ENCODE measurements around the gene ATP5F1C. TPM values are rescaled to one million over a fixed set of nuclear protein-coding genes. Genes with fewer than 3 reads are reported as not detected.
"Not testable (repeated sequence)": the region's sequence is repeated elsewhere in the genome, so short reads cannot be mapped to it uniquely, and the experiment has no call there.

Gene ATP5F1C
- total RNA-seq, 2 donors from 2014 or later: 127 to 148 TPM

GRCh38 chr10:7767209-7767608, 20.8 kb upstream of the ATP5F1C start:
- ATAC-seq (no peak), DNase-seq (no peak)
- H3K9me3 ChIP-seq: no peaks in the 10 kb centered on the region
- H3K36me3 ChIP-seq (replicated peaks in 1 of 2; ENCODE audit: insufficient read depth in 1 of 2, low read depth in 2 of 2): peaks cover 10 to 24% of the 10 kb centered on the region in 2 donors
- no peaks in the 10 kb centered on the region for H3K4me1 ChIP-seq
- no peaks in the 10 kb centered on the region for H3K27me3 ChIP-seq
- whole genome bisulfite sequencing, 2 donors: 92 to 95% methylated on average over 10 of the region's 10 CpGs
- intact Hi-C loops (cut with DNase I): no loop called here
- H3K27ac ChIP-seq: no peak overlapping the region
- no peak overlapping the region for H3K4me3 ChIP-seq
- TF ChIP-seq POLR2A (IDR thresholded peaks at IDR 0.05) (no peak), CTCF (IDR thresholded peaks at IDR 0.05) (no peak)

GRCh38 chr10:7768417-7768816, 19.6 kb upstream of the ATP5F1C start:
- Histone ChIP-seq H3K27ac (no peak overlapping the region), H3K9me3 (no peaks in the 10 kb centered on the region), H3K27me3 (no peaks in the 10 kb centered on the region), H3K36me3 (replicated peaks in 1 of 2; ENCODE audit: insufficient read depth in 1 of 2, low read depth in 2 of 2) (peaks cover 3 to 16% of the 10 kb centered on the region in 2 donors), H3K4me1 (peaks cover 6% of the 10 kb centered on the region), H3K4me3 (no peak overlapping the region)
- intact Hi-C loops (cut with DNase I): no loop called here
- ATAC-seq (no peak), DNase-seq (no peak)
- WGBS, 2 donors: 91 to 96% methylated on average over 7 of the region's 7 CpGs
- TF ChIP-seq POLR2A (IDR thresholded peaks at IDR 0.05): no peak
- TF ChIP-seq CTCF (IDR thresholded peaks at IDR 0.05): no peak

GRCh38 chr10:7773845-7774801, 13.9 kb upstream of the ATP5F1C start:
- Histone ChIP-seq H3K36me3 (replicated peaks in 1 of 2; ENCODE audit: insufficient read depth in 1 of 2, low read depth in 2 of 2) (peaks cover 7 to 14% of the 10 kb centered on the region in 2 donors), H3K4me3 (no peak overlapping the region), H3K9me3 (no peaks in the 10 kb centered on the region), H3K27me3 (no peaks in the 10 kb centered on the region), H3K27ac (peak overlapping the region in 3 of 4 donors; percentile 26 to 66 (median 55)), H3K4me1 (peaks cover 17% of the 10 kb centered on the region)
- ATAC-seq: peak; percentile 91
- TF ChIP-seq POLR2A (IDR thresholded peaks at IDR 0.05) (no peak), CTCF (IDR thresholded peaks at IDR 0.05) (no peak)
- DNase-seq: peak; percentile 87 to 95 (median 92)
- intact Hi-C loops (cut with DNase I): no loop called here
- WGBS, 2 donors: 33 to 34% methylated on average over 10 of the region's 10 CpGs

- 91 to 94% methylated on average over 2 of the region's 2 CpGs for WGBS, 2 donors
- no peaks in the 10 kb centered on the region for H3K9me3 ChIP-seq
- DNase-seq (no peak), ATAC-seq (no peak)
- no peaks in the 10 kb centered on the region for H3K27me3 ChIP-seq
- H3K27ac ChIP-seq: no peak overlapping the region
- no peak for TF ChIP-seq CTCF (IDR thresholded peaks at IDR 0.05)
- no peak for TF ChIP-seq POLR2A (IDR thresholded peaks at IDR 0.05)
- H3K4me1 ChIP-seq: peaks cover 17% of the 10 kb centered on the region
- H3K36me3 ChIP-seq (replicated peaks in 1 of 2; ENCODE audit: insufficient read depth in 1 of 2, low read depth in 2 of 2): peaks cover 7 to 16% of the 10 kb centered on the region in 2 donors
- no peak overlapping the region for H3K4me3 ChIP-seq
- intact Hi-C loops (cut with DNase I): no loop called here
These were observed 11.2 kb upstream of the ATP5F1C start for GRCh38 chr10:7776777-7777176.

- ATAC-seq; DNase-seq; H3K9me3 ChIP-seq; intact Hi-C loops (cut with DNase I); H3K27ac ChIP-seq; H3K4me3 ChIP-seq; H3K27me3 ChIP-seq: not testable (repeated sequence)
- WGBS, 2 donors: 78 to 81% methylated on average over 6 of the region's 6 CpGs
- H3K36me3 ChIP-seq (replicated peaks in 1 of 2; ENCODE audit: insufficient read depth in 1 of 2, low read depth in 2 of 2): peaks cover 7 to 13% of the 10 kb centered on the region in 2 donors
- H3K4me1 ChIP-seq: peaks cover 24% of the 10 kb centered on the region
These were observed 5.8 kb upstream of the ATP5F1C start for GRCh38 chr10:7782194-7782593.

Data from body of pancreas (tissue), 4 donors.